GM23248 (cell line): ENCODE data around the gene L3MBTL4.

ENCODE experiments used
- EZH2 ChIP-seq: fragments of 200-600 bp; sonication (generic); IDR thresholded peaks from 2 replicates; pipeline ENCODE4 v1.6.1; 2018; ENCODE audit warnings: antibody characterized with exemption, mild to moderate bottlenecking; ENCODE audit not compliant: insufficient read depth, poor library complexity, severe bottlenecking
- EZH2phosphoT487 ChIP-seq: fragments of 200-600 bp; sonication (generic); IDR thresholded peaks from 2 replicates; pipeline ENCODE4 v1.6.1; 2018; ENCODE audit warnings: antibody characterized with exemption, moderate library complexity, mild to moderate bottlenecking, low read depth; ENCODE audit not compliant: insufficient read depth

- TF ChIP-seq EZH2 (no peak), EZH2phosphoT487 (no peak)
Measured at GRCh38 chr18:6222271-6222670, 192.4 kb downstream of the L3MBTL4 start.
